Activated CD4-positive, alpha-beta T cell treated with anti-CD3 and anti-CD28 coated beads for 36 hours (primary cell): ENCODE results near the gene UBXN2A. TPM values are rescaled to one million over a fixed set of nuclear protein-coding genes. Genes with fewer than 3 reads are reported as not detected.

Source experiments
- ATAC-seq: fragments of 200-7000 bp; cut with Tn5 transposase; one replicate; pipeline ENCODE4 v1.10.0; 2021; ENCODE audit warnings: mild to moderate bottlenecking, moderate library complexity
- CTCF ChIA-PET: fragments of 350-600 bp; sonication (Branson Sonifier 250); formaldehyde crosslinking; loops from one replicate; lab custom pipeline; 2021; ENCODE audit warnings: antibody characterized with exemption; lab: Charles Lee
- POLR2A ChIA-PET: fragments of 350-600 bp; sonication (Branson Sonifier 250); formaldehyde crosslinking; loops from one replicate; lab custom pipeline; 2021; ENCODE audit warnings: antibody characterized with exemption, inconsistent platforms; lab: Charles Lee
- DNase-seq: peaks from one replicate; pipeline ENCODE4 v3.0.0-alpha.2; 2020
- H3K27ac Mint-ChIP-seq: one replicate; pipeline ENCODE4 v1.8.0; 2021; ENCODE audit warnings: mixed read lengths
- H3K27me3 Mint-ChIP-seq: one replicate; pipeline ENCODE4 v1.8.0; 2021; ENCODE audit warnings: mixed read lengths
- H3K36me3 Mint-ChIP-seq: one replicate; pipeline ENCODE4 v1.8.0; 2021; ENCODE audit warnings: low read depth, mixed read lengths
- H3K4me1 Mint-ChIP-seq: one replicate; pipeline ENCODE4 v1.8.0; 2021; ENCODE audit warnings: mixed read lengths
- H3K4me3 Mint-ChIP-seq: one replicate; pipeline ENCODE4 v1.8.0; 2021; ENCODE audit warnings: mild to moderate bottlenecking, moderate library complexity, mixed read lengths
- H3K9me3 Mint-ChIP-seq: one replicate; pipeline ENCODE4 v1.8.0; 2021; ENCODE audit warnings: low read depth, mixed read lengths
- intact Hi-C, 2 experiments: fragments of 100-400 bp; cut with DNase I in 1 of 2; cut with micrococcal nuclease in 1 of 2; formaldehyde crosslinking; loops; one replicate each; pipeline versions ENCODE4 v1.14.2 to v1.15.1; 2022 to 2024; cut with DNase I, micrococcal nuclease
- total RNA-seq, 2 experiments: library from RNA; stranded (reverse); gene quantifications; one replicate each; pipeline ENCODE4 v1.2.3, GENCODE V29; 2021

Gene UBXN2A
- total RNA-seq, 2 experiments from 2014 or later = 9.1 to 10.5 TPM

DNA sequence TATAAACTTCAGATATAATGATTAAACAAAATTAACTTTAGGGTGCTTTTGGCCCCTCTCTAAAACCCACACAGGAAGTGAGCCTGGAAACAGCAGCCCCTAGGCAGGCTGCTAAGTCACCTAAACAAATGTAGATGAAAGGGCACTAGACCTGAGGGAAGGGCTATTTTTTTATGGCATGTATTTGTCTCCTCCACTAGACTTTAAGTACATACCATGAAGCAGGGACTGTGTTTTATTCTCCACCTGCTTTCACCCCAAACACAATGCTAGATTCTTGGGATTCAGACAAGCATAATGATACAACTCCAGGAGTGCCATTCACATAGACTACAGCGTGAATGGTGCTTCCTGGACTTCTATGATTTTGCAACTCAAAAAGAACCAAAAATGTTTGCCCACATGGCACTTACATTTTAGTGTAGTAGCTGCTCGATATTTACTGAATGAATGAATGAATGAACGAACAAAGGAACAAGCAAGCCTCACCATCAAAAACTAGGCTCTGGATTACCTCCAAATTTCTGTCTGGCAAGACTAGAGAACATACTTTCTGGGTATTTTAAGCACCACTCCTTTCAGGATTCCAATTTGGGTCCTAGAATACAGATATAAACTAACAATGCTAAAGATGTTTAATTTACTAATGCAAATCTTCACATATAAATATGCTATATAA, 23.4 kb upstream of the UBXN2A start:
- intact Hi-C loops = no loop called here
- CTCF ChIA-PET = no interaction called here
- DNase-seq (no peak), ATAC-seq (peak; percentile 74)
- Mint-ChIP-seq H3K4me3 (no peak overlapping the region), H3K4me1 (peaks cover 46% of the 10 kb centered on the region), H3K9me3 (no peaks in the 10 kb centered on the region), H3K27ac (peak overlapping the region; percentile 66), H3K36me3 (peaks cover 5% of the 10 kb centered on the region), H3K27me3 (no peaks in the 10 kb centered on the region)
- POLR2A ChIA-PET = no interaction called here

DNA sequence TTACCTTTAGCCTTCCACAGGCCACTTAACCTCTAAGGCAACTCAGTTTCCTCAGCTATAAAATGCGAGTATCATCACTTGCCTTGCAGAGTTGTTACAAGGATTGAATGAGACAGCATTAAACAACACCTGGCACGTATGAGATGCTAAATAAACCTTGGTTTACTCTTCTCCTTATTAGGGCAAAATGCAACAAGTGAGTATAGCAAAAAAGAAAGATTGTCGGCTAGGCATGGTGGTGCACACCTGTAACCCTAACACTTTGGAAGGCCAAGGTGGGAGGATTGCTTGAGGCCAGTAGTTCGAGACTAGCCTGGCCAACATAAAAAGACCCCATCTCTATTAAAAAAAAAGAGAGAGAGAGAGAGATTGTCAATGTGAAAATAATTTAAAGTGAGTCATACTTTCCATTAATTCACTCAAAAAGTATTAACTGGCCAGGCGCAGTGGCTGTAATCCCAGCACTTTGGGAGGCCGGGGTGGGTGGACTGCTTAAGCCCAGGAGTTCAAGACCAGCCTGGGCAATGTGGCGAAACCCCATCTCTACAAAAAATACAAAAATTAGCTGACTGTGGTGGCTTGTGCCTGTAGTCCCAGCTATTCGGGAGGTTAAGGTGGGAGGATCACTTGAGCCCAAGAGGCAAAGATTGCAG, 21.3 kb upstream of the UBXN2A start:
- DNase-seq = no peak
- CTCF ChIA-PET = interaction anchor here (1.6 kb wide), 1 partner anchor 8 kb away, joined by 11 read pairs; the partner anchor contains the start of gene ATAD2B
- H3K4me3 Mint-ChIP-seq = no peak overlapping the region
- H3K36me3 Mint-ChIP-seq = no peaks in the 10 kb centered on the region
- peak overlapping the region; percentile 31 for H3K27ac Mint-ChIP-seq
- H3K4me1 Mint-ChIP-seq = peaks cover 54% of the 10 kb centered on the region
- no peaks in the 10 kb centered on the region for H3K27me3 Mint-ChIP-seq
- H3K9me3 Mint-ChIP-seq = no peaks in the 10 kb centered on the region
- intact Hi-C loops = no loop called here
- POLR2A ChIA-PET = interaction anchor here (0.6 kb wide), 1 partner anchor 54 kb away, joined by 3 read pairs; no protein-coding TSS in a partner anchor
- no peak for ATAC-seq

DNA sequence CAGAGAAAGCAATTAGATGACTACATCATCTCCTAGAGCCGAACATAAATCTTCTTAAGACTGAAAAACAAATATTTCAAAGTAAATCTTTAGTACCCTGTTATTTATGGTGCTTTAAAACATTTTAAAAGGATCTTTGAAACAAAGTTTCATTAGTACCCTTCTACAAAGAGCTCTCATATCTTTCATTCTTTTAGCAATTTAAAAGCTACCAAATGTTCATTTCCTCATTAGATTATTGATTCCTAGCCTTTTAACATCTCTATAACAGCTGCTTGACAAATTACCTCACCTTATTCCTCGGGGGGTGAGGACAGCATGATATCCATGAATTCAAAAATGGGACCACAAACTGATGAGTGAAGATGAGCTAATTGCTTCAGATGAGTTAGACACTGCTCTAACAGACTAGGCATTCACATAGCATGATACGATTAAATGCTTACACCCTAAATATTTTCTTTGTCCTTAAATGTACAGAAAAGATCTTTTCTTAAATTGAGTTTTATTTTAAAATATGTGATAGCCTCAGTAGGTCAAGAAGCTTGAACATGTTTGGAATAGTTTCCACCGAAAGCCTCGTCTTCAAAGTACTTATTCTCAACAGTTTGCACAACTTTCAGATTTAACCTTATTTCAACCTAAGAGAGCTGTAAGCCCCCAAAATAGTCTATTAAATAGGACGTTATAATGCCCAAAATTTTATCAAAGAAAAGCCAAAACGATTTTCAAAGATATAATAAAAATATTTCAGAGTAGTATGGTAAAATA, 15.5 kb upstream of the UBXN2A start:
- Mint-ChIP-seq H3K27ac (no peak overlapping the region), H3K4me3 (peak overlapping the region; percentile 80), H3K9me3 (no peaks in the 10 kb centered on the region), H3K36me3 (no peaks in the 10 kb centered on the region), H3K27me3 (no peaks in the 10 kb centered on the region), H3K4me1 (peaks cover 47% of the 10 kb centered on the region)
- intact Hi-C loops = loop anchor here in 1 of 2 experiments (10.0 kb wide), 3 partner anchors 540 to 1120 kb away; partner anchors contain the start of genes EFR3B, KLHL29 and NCOA1
- POLR2A ChIA-PET = interaction anchor here (0.6 to 3.6 kb wide), 5 partner anchors 15 to 582 kb away, joined by 3 to 33 read pairs (median 3); partner anchors contain the start of gene SF3B6
- CTCF ChIA-PET = interaction anchor here (0.6 to 4.6 kb wide), 9 partner anchors 10 to 848 kb away, joined by 3 to 34 read pairs (median 3); partner anchors contain the start of genes TP53I3 and UBXN2A
- DNase-seq (no peak), ATAC-seq (no peak)

DNA sequence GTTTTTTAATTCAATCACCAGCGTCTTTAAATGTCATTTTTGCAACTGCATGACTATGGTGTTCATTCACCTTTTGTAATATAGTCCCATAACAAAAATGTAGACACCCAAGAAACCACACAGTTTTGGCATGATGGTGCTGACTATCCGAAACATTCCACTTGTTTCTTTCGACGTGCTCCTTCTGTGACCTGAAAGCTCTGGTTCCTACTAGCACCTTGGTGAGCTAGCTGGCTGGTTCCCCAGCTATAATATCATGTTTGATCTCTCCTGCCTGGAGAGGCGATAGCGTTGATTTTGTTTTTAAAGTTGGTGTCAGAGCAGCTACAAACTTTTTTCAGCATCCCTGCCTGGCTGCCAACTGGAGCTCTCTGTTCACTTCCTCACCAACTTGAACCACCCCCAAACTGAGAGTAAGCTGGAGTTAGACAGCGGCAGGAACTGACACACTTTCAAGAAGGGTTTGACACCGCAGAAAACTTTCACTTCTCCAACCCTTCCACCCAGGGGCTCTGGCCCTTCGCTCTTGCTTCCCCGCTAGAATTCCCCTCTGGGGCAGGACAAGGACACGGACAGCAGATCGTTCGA, 14.5 kb upstream of the UBXN2A start:
- intact Hi-C loops = loop anchor here (1.0 to 10.0 kb wide), 10 partner anchors 33 to 1119 kb away; partner anchors contain the start of genes CENPO (in 1 of the 2), EFR3B (in 1 of the 2), KLHL29 (in 1 of the 2) and NCOA1 (in 1 of the 2)
- H3K4me1 Mint-ChIP-seq = peaks cover 42% of the 10 kb centered on the region

GRCh38 chr2:23926290-23926749, 13.9 kb upstream of the UBXN2A start:
- Mint-ChIP-seq H3K36me3 (no peaks in the 10 kb centered on the region), H3K4me3 (peak overlapping the region; percentile 80), H3K27ac (peak overlapping the region; percentile 100), H3K4me1 (peaks cover 42% of the 10 kb centered on the region), H3K9me3 (no peaks in the 10 kb centered on the region), H3K27me3 (no peaks in the 10 kb centered on the region)
- ChIA-PET POLR2A (interaction anchor here (0.8 to 3.6 kb wide), 11 partner anchors 14 to 198 kb away, joined by 3 to 44 read pairs (median 5); partner anchors contain the start of genes SF3B6, UBXN2A and WDCP), CTCF (interaction anchor here (0.6 to 4.6 kb wide), 27 partner anchors 8 to 940 kb away, joined by 3 to 61 read pairs (median 5); partner anchors contain the start of genes SF3B6, TP53I3, UBXN2A and WDCP)
- ATAC-seq (peak; percentile 10), DNase-seq (peak; percentile 56)
- intact Hi-C loops = loop anchor here (1.0 to 10.0 kb wide), 10 partner anchors 34 to 1118 kb away; partner anchors contain the start of genes CENPO (in 1 of the 2), EFR3B (in 1 of the 2), KLHL29 (in 1 of the 2) and NCOA1 (in 1 of the 2)

More for the DNA sequence above, 14.5 kb upstream of the UBXN2A start:
- Mint-ChIP-seq H3K36me3 (no peaks in the 10 kb centered on the region), H3K27me3 (no peaks in the 10 kb centered on the region), H3K4me3 (peak overlapping the region; percentile 80), H3K9me3 (no peaks in the 10 kb centered on the region), H3K27ac (peak overlapping the region; percentile 100)
- ChIA-PET POLR2A (interaction anchor here (0.8 to 3.6 kb wide), 8 partner anchors 14 to 581 kb away, joined by 3 to 44 read pairs (median 6); partner anchors contain the start of genes SF3B6, UBXN2A and WDCP), CTCF (interaction anchor here (0.6 to 4.6 kb wide), 17 partner anchors 11 to 238 kb away, joined by 3 to 61 read pairs (median 5); partner anchors contain the start of genes SF3B6, TP53I3 and UBXN2A)
- ATAC-seq (peak; percentile 67), DNase-seq (peak; percentile 77)

- peaks cover 41% of the 10 kb centered on the region for H3K4me1 Mint-ChIP-seq
- peak within 1 kb of the TSS; percentile 100 for H3K27ac Mint-ChIP-seq
- intact Hi-C loops = loop anchor here (1.0 to 10.0 kb wide), 16 partner anchors 13 to 1118 kb away; partner anchors contain the start of genes SF3B6 (in 2 of the 2), TP53I3 (in 2 of the 2), UBXN2A (in 2 of the 2) and WDCP (in 2 of the 2)
- H3K36me3 Mint-ChIP-seq = no peaks in the 10 kb centered on the region
- DNase-seq = peak; percentile 96
- H3K27me3 Mint-ChIP-seq = no peaks in the 10 kb centered on the region
- H3K4me3 Mint-ChIP-seq = peak within 1 kb of the TSS; percentile 80
- POLR2A ChIA-PET = interaction anchor here (0.6 to 3.6 kb wide), 14 partner anchors 13 to 198 kb away, joined by 3 to 44 read pairs (median 5); partner anchors contain the start of genes SF3B6, UBXN2A and WDCP
- CTCF ChIA-PET = interaction anchor here (0.6 to 4.6 kb wide), 31 partner anchors 9 to 939 kb away, joined by 3 to 61 read pairs (median 5); partner anchors contain the start of genes SF3B6, TP53I3, UBXN2A and WDCP
- ATAC-seq = peak; percentile 80
- H3K9me3 Mint-ChIP-seq = no peaks in the 10 kb centered on the region
These were observed 13.3 kb upstream of the UBXN2A start, which contains the start of gene ATAD2B for GRCh38 chr2:23926750-23927571. ATAD2B (minus strand) TSS chr2:23927123; CDS start chr2:23926770, 353 bp downstream.

DNA sequence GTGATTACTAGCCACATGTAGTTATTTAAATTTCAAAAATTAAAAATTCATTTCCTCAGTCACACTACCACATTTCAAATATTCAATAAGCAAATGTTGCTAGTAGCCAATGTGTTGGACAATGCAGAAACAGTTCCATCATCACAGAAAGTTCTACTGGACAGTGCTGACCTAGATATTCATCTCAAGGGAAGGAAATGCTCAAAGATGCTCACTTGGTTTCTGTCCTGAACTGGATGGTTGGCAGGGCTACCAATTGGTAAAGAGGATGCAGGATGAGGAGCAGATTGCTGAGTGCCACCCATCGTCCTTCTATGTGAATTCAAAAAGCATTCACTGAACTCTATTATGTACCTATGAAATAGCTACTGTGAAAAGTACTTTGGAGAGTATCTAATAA, 6.0 kb upstream of the UBXN2A start:
- Mint-ChIP-seq H3K9me3 (no peaks in the 10 kb centered on the region), H3K27me3 (peaks cover 5% of the 10 kb centered on the region), H3K4me3 (no peak overlapping the region), H3K36me3 (no peaks in the 10 kb centered on the region), H3K27ac (no peak overlapping the region), H3K4me1 (peaks cover 3% of the 10 kb centered on the region)
- ChIA-PET CTCF (interaction anchor here (0.6 to 1.1 kb wide), 2 partner anchors 10 to 143 kb away, joined by 3 to 4 read pairs; no protein-coding TSS in a partner anchor), POLR2A (no interaction called here)
- ATAC-seq (no peak), DNase-seq (no peak)
- intact Hi-C loops = no loop called here

DNA sequence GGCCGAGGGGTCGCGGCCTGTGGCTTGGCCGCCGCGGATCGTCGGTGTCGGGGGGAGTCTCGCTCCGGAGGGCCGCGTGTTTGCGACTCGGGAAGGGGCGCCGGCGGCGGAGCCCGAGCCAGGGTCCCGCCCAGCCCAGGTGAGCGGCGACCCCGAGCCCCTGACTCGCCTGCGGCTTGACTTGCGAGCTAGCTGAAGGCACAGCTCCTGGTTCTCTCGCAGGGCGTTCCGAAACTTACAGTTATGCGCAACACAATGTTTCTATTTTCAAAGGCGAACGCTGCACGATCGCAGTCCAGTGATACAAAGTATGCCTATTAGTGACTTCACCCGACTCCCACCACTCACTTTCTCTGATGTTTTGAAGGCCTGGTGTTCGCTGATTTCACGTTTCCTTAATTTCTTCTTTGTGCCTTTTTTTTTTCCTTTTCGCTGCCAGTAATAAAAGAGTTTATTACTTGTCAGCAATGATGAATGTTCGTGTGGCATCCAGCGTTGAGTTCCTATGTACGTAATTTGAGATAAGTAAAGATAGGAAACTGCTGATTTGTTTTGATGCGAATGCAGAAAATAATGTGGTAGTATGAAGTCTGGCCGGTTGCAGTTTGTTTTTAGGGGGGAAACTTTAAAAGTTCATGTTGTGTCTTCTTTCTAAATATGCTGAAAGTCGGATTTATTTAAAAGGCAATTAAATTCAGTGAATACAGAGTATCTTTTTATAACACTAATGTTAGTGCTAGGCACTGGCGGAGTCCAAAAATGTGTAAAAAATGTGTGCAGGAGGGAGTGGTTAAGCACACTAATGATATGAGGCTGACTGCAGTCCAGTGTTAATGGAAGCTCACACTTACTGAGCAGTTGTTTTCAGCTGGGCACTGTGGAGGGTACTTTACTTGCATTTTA, 706 bp downstream of the UBXN2A start:
- Mint-ChIP-seq H3K9me3 (no peaks in the 10 kb centered on the region), H3K36me3 (peaks cover 4% of the 10 kb centered on the region), H3K27ac (peak overlapping the region; percentile 81), H3K27me3 (peaks cover 5% of the 10 kb centered on the region), H3K4me1 (peaks cover 18% of the 10 kb centered on the region), H3K4me3 (peak overlapping the region; percentile 84)
- peak; percentile 58 for DNase-seq
- ChIA-PET POLR2A (interaction anchor here (0.6 to 2.2 kb wide), 4 partner anchors 13 to 135 kb away, joined by 3 to 44 read pairs (median 4); partner anchors contain the start of genes ATAD2B and SF3B6), CTCF (interaction anchor here (0.6 to 5.0 kb wide), 4 partner anchors 14 to 143 kb away, joined by 3 to 61 read pairs (median 4); partner anchors contain the start of genes ATAD2B and TP53I3)
- intact Hi-C loops = loop anchor here (1.0 to 5.0 kb wide), 5 partner anchors 14 to 136 kb away; partner anchors contain the start of genes ATAD2B (in 2 of the 2), SF3B6 (in 2 of the 2), WDCP (in 2 of the 2) and FKBP1B (in 1 of the 2)
- peak; percentile 50 for ATAC-seq
